K562 (cell line): ENCODE results near the gene POLR2L.

ENCODE experiments used
- CTCF ChIP-seq, 3 experiments: IDR thresholded peaks in 2 of 3; conservative IDR thresholded peaks in 1 of 3; 2 replicates each; pipeline ENCODE4 v1.5.1; 2011 to 2012; ENCODE audit warnings: low read length in 3 of 3, mild to moderate bottlenecking in 3 of 3, control low read depth in 2 of 3, improper control_type of control experiment in 1 of 3, inconsistent platforms in 1 of 3, low read depth in 1 of 3, mixed read lengths in 1 of 3, moderate library complexity in 1 of 3; ENCODE audit not compliant: insufficient read depth in 2 of 3
- ESRRA ChIP-seq: fragments of 450-650 bp; IDR thresholded peaks from 2 replicates; pipeline ENCODE4 v1.6.1; 2014; ENCODE audit warnings: low read depth, mild to moderate bottlenecking, moderate library complexity, borderline replicate concordance
- KLF1 ChIP-seq: fragments of 450-650 bp; IDR thresholded peaks from 2 replicates; pipeline ENCODE4 v1.6.1; 2016; ENCODE audit warnings: missing genetic modification characterization, missing compliant biosample characterization
- POLR2AphosphoS5 ChIP-seq: IDR thresholded peaks from 2 replicates; pipeline ENCODE4 v1.6.1; 2011; ENCODE audit warnings: mild to moderate bottlenecking, low read depth, low read length, moderate library complexity; ENCODE audit not compliant: control insufficient read depth, insufficient read depth
- TARDBP ChIP-seq: fragments of 450-650 bp; IDR thresholded peaks from 2 replicates; pipeline ENCODE4 v1.6.1; 2016

- TF ChIP-seq CTCF (IDR thresholded peaks at IDR 0.05 in 2 of 3, conservative IDR thresholded peaks at IDR 0.05 in 1 of 3; ENCODE audit: insufficient read depth in 2 of 3, low read depth in 1 of 3, low read length in 3 of 3) (no peak), POLR2AphosphoS5 (no peak), KLF1 (tag) (no peak), TARDBP (no peak), ESRRA (no peak)
These were observed 25.6 kb upstream of the POLR2L start for GRCh38 chr11:867856-868358.
